ENCODE results near the gene GRB10.

GRCh38 chr7:50749896-50750295 is 32.8 kb downstream of the GRB10 start:
- TF ChIP-seq CTCF (IDR thresholded peaks at IDR 0.05; ENCODE audit: borderline replicate concordance, extremely low read depth, low read length, poor library complexity, severe bottlenecking) (no peak), EZH2 (IDR thresholded peaks at IDR 0.05; ENCODE audit: borderline replicate concordance, low read depth, low read length, severe bottlenecking) (no peak)
